SK-N-SH (cell line): ENCODE data around the gene ACSF3.

Source experiments
- EP300 ChIP-seq, 2 experiments: IDR thresholded peaks; 2 replicates each; pipeline versions ENCODE4 v1.4.0 to v1.6.1; 2012; ENCODE audit warnings: borderline replicate concordance in 1 of 2, low read depth in 1 of 2, low read length in 1 of 2
- POLR2AphosphoS5 ChIP-seq: IDR thresholded peaks from 2 replicates; pipeline ENCODE4 v1.6.1; 2012; ENCODE audit warnings: low read depth, low read length
- TF ChIP-seq, protein P1 (sequence below): fragments of 200-600 bp; sonication (generic); IDR thresholded peaks from 2 replicates; pipeline ENCODE4 v1.6.1; 2017; ENCODE audit warnings: antibody characterized with exemption, mild to moderate bottlenecking, moderate library complexity

DNA sequence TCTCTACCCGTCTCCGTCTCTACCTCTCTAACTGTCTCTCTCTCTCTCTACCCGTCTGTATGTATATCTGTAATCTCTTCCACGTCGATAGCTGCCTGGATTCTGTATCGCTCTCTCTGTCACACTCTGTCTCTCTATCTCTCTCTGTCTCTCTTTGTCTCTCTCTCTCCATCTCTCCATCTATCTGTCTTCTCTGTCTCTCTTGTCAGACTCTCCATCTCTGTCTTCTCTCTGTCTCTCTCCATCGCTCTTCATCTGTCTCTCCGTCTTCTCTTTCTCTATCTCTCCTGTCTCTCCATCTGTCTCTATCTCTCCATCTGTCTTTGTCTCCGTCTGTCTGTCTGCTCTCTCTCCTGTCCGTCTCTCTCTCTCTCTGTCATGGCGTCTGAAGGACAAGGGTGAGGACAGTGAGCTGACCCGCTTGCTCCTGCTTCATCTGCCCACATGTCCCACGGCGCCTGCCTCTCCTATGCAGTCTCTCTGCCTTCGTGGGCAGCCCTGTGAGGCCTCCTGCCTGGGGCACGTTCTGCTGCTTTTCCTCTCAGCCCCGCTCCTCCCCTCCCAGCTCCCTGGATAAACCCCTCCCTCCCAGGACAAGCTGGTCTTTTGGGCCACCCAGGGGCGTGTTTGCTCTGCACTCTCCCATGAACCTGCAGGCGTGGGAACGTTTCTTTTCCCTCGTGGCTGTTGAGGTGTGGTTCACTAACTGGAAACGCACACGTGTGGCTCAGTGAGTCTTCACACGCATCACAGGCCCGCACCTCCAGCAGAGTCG lies 18.9 kb downstream of the ACSF3 start:
- TF ChIP-seq, protein P1, sequence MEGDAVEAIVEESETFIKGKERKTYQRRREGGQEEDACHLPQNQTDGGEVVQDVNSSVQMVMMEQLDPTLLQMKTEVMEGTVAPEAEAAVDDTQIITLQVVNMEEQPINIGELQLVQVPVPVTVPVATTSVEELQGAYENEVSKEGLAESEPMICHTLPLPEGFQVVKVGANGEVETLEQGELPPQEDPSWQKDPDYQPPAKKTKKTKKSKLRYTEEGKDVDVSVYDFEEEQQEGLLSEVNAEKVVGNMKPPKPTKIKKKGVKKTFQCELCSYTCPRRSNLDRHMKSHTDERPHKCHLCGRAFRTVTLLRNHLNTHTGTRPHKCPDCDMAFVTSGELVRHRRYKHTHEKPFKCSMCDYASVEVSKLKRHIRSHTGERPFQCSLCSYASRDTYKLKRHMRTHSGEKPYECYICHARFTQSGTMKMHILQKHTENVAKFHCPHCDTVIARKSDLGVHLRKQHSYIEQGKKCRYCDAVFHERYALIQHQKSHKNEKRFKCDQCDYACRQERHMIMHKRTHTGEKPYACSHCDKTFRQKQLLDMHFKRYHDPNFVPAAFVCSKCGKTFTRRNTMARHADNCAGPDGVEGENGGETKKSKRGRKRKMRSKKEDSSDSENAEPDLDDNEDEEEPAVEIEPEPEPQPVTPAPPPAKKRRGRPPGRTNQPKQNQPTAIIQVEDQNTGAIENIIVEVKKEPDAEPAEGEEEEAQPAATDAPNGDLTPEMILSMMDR, result no peak
- TF ChIP-seq EP300 (IDR thresholded peaks at IDR 0.05; ENCODE audit: borderline replicate concordance in 1 of 2, low read depth in 1 of 2, low read length in 1 of 2), result no peak
- TF ChIP-seq POLR2AphosphoS5, result no peak
